ENCODE measurements around the gene SLC25A22. TPM values are rescaled to one million over a fixed set of nuclear protein-coding genes. Genes with fewer than 3 reads are reported as not detected.
A peak's percentile ranks its signal among the peaks of the same experiment; 100 is the strongest.

Gene SLC25A22
- total RNA-seq, result 10 to 100 TPM in 1 of 2 experiments, 1 to 10 TPM in 1; 9.1 to 11.1 TPM
- 15.6 TPM for polyA plus RNA-seq (2013, experiment 1 of 2)
- polyA plus RNA-seq (2013, experiment 2 of 2), result 19.1 TPM
- total RNA-seq, result 7.0 to 139 (median 24.5) reads per million in 172 experiments

DNA sequence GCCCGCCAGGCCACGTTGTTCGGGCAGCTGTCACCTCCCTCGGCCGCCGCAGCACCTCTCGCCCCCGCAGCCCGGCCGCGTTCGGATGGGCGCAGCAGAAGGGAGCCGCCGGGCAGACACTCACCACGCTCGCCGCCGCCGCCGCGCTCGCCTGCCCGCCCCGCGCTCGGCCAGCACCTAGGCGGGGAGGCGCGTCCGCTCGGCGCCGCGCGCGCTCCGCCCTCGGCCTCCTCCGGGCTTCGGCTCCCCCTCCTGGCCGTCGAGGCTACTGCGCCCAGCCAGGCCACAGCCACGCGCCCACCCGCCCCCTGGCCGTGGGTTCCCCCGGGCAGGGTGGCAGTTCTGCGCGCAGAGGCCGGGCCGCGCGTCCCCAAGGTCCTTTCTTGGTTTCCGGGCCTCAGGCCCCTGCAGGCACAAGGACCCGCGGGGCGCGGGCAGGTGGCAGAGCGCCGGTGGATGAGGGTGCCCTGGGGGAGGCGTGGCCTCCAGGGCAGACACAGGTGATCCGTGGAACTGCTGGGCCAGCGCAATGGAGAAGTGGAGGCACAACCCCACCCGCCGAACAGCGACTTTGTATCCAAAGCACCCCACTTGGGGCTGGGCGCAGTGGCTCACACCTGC is at the start of gene SLC25A22:
TSS of gene SLC25A22 (minus strand) at position 189 of the 621 bp plus-strand sequence. CDS start 3,275 bp downstream, outside the sequence.
- Histone ChIP-seq H3K27ac (ENCODE audit: low read depth in 1 of 2, low read length in 2 of 2) (peak within 1 kb of the TSS; percentile 69 to 91), H3K36me3 (ENCODE audit: insufficient read depth, low read length) (peaks cover 42% of the 10 kb centered on the region), H3K4me3 (ENCODE audit: low read length) (peak within 1 kb of the TSS; percentile 89), H3K27me3 (ENCODE audit: control insufficient read depth in 1 of 2, insufficient read depth in 2 of 2, low read length in 2 of 2) (no peaks in the 10 kb centered on the region), H3K4me1 (ENCODE audit: insufficient read depth, low read length) (peaks cover 60% of the 10 kb centered on the region), H3K9me3 (ENCODE audit: control insufficient read depth in 1 of 2, insufficient read depth in 1 of 2, low read length in 2 of 2) (no peaks in the 10 kb centered on the region)
- DNase-seq (peak; percentile 62 to 94 (median 81)), ATAC-seq (ENCODE audit: poor library complexity) (peak; percentile 61)
- POLR2A ChIA-PET, result interaction anchor here (1.1 to 3.2 kb wide), 4 partner anchors 11 to 22 kb away, joined by 4 to 24 read pairs (median 13); partner anchors contain the start of genes PNPLA2 and RPLP2
- intact Hi-C loops (cut with DNase I, micrococcal nuclease), result loop anchor here (5.0 kb wide), 4 partner anchors 51 to 291 kb away; partner anchors contain the start of genes DEAF1 (in 2 of the 2), TALDO1 (in 2 of the 2), TMEM80 (in 2 of the 2) and HRAS (in 1 of the 2)
- no peaks in the 10 kb centered on the region for H3K27me3 Mint-ChIP-seq
- H3K4me3 Mint-ChIP-seq, result peak within 1 kb of the TSS; percentile 92
- peak within 1 kb of the TSS; percentile 91 for H3K27ac Mint-ChIP-seq
- TF ChIP-seq, protein P1, sequence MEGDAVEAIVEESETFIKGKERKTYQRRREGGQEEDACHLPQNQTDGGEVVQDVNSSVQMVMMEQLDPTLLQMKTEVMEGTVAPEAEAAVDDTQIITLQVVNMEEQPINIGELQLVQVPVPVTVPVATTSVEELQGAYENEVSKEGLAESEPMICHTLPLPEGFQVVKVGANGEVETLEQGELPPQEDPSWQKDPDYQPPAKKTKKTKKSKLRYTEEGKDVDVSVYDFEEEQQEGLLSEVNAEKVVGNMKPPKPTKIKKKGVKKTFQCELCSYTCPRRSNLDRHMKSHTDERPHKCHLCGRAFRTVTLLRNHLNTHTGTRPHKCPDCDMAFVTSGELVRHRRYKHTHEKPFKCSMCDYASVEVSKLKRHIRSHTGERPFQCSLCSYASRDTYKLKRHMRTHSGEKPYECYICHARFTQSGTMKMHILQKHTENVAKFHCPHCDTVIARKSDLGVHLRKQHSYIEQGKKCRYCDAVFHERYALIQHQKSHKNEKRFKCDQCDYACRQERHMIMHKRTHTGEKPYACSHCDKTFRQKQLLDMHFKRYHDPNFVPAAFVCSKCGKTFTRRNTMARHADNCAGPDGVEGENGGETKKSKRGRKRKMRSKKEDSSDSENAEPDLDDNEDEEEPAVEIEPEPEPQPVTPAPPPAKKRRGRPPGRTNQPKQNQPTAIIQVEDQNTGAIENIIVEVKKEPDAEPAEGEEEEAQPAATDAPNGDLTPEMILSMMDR (IDR thresholded peaks at IDR 0.05), result peak; percentile 66
- CTCF ChIA-PET, result no interaction called here
- H3K9me3 Mint-ChIP-seq, result no peaks in the 10 kb centered on the region
- peaks cover 16% of the 10 kb centered on the region for H3K4me1 Mint-ChIP-seq (ENCODE audit: low read depth)
- peaks cover 6% of the 10 kb centered on the region for H3K36me3 Mint-ChIP-seq (ENCODE audit: low read depth)

DNA sequence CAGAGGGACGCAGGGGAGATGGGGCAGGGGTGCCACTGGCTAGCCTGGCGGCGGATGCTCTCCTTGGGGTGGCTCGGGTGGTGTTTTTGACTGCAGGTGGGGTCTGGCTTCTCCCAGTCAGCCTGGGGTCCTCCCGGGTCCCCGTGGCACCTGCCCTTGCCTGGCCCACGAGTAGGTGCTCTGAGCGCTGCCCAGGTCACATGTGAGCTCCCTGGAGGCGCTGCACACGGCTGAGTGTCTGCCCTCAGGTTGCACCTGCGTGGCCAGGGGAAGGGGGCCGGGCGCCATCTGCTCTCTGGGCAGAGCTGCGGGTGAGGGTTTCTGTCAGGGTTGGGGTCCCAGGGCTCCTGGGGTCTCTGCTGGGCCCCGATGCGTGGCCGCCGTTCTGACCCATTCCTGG is 49.8 kb upstream of the SLC25A22 start:
- Mint-ChIP-seq H3K4me1 (ENCODE audit: low read depth) (peaks cover 4% of the 10 kb centered on the region), H3K36me3 (ENCODE audit: low read depth) (no peaks in the 10 kb centered on the region), H3K4me3 (no peak overlapping the region), H3K27me3 (peaks cover 4% of the 10 kb centered on the region), H3K9me3 (no peaks in the 10 kb centered on the region), H3K27ac (no peak overlapping the region)
- intact Hi-C loops (cut with DNase I, micrococcal nuclease), result loop anchor here (1.0 to 10.0 kb wide), 7 partner anchors 77 to 727 kb away; partner anchors contain the start of genes AP2A2 (in 2 of the 2) and DUSP8 (in 1 of the 2)
- ChIA-PET CTCF (interaction anchor here (1.3 to 1.9 kb wide), 2 partner anchors 28 to 203 kb away, joined by 7 to 11 read pairs; partner anchors contain the start of gene PNPLA2), POLR2A (interaction anchor here (0.8 to 2.5 kb wide), 3 partner anchors 21 to 28 kb away, joined by 3 to 8 read pairs (median 4); partner anchors contain the start of gene PNPLA2)
- Histone ChIP-seq H3K27ac (ENCODE audit: low read depth in 1 of 2, low read length in 2 of 2) (no peak overlapping the region), H3K4me1 (ENCODE audit: insufficient read depth, low read length) (peaks cover 35% of the 10 kb centered on the region), H3K4me3 (ENCODE audit: low read length) (no peak overlapping the region), H3K36me3 (ENCODE audit: insufficient read depth, low read length) (no peaks in the 10 kb centered on the region), H3K9me3 (ENCODE audit: control insufficient read depth in 1 of 2, insufficient read depth in 1 of 2, low read length in 2 of 2) (peaks cover 0 to 7% of the 10 kb centered on the region in 2 experiments), H3K27me3 (ENCODE audit: control insufficient read depth in 1 of 2, insufficient read depth in 2 of 2, low read length in 2 of 2) (peaks cover 7 to 18% of the 10 kb centered on the region in 2 experiments)
- DNase-seq (peak in 1 of 14 experiments; percentile 38), ATAC-seq (ENCODE audit: poor library complexity) (no peak)
- TF ChIP-seq, protein P1 (IDR thresholded peaks at IDR 0.05), result no peak

DNA sequence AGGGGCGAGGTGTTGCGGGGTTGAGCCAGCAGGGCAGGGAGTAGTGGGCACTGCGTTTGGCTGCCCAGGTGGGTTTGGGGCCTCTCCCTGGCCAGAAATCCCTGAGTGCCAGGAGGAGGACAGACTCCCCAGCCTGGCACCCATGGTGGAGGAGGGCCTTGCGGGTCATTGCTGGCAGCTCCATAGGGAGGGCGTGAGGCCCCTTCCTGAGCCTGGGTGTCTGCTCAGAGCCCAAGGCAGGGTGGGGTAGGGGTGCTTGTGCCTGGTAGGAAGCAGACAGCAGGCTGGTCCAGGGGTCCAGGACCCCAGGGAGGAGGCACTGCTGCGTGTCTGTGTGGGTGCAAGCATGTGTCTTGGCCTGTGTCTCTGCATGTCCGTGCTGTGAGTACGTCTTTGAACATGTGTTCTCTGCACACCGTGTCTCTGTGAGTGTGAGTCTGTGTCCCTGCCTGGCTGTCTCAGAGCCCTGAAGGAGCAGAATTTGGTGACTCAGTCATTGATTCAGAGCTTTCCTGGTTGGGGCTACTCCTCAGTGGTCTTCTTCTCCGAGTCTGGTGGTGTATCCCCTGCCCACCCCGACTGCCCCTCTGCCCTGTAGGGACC is 48.5 kb upstream of the SLC25A22 start:
- POLR2A ChIA-PET, result interaction anchor here (2.5 to 7.6 kb wide), 2 partner anchors 16 to 27 kb away, joined by 8 to 71 read pairs; partner anchors contain the start of genes CD151, CRACR2B and PNPLA2
- no peaks in the 10 kb centered on the region for H3K36me3 ChIP-seq (ENCODE audit: insufficient read depth, low read length)
- peaks cover 7 to 18% of the 10 kb centered on the region in 2 experiments for H3K27me3 ChIP-seq (ENCODE audit: control insufficient read depth in 1 of 2, insufficient read depth in 2 of 2, low read length in 2 of 2)
- intact Hi-C loops (cut with DNase I, micrococcal nuclease), result loop anchor here (5.0 to 10.0 kb wide), 5 partner anchors 78 to 728 kb away; partner anchors contain the start of genes AP2A2 (in 1 of the 2) and DUSP8 (in 1 of the 2)
- Mint-ChIP-seq H3K4me3 (peak overlapping the region; percentile 66), H3K27me3 (peaks cover 4% of the 10 kb centered on the region), H3K4me1 (ENCODE audit: low read depth) (peaks cover 4% of the 10 kb centered on the region), H3K9me3 (no peaks in the 10 kb centered on the region), H3K27ac (no peak overlapping the region), H3K36me3 (ENCODE audit: low read depth) (no peaks in the 10 kb centered on the region)
- ATAC-seq (ENCODE audit: poor library complexity), result no peak
- DNase-seq, result no peak
- peaks cover 38% of the 10 kb centered on the region for H3K4me1 ChIP-seq (ENCODE audit: insufficient read depth, low read length)
- H3K27ac ChIP-seq (ENCODE audit: low read depth in 1 of 2, low read length in 2 of 2), result no peak overlapping the region
- H3K4me3 ChIP-seq (ENCODE audit: low read length), result no peak overlapping the region
- CTCF ChIA-PET, result no interaction called here
- peaks cover 0 to 7% of the 10 kb centered on the region in 2 experiments for H3K9me3 ChIP-seq (ENCODE audit: control insufficient read depth in 1 of 2, insufficient read depth in 1 of 2, low read length in 2 of 2)
- TF ChIP-seq, protein P1 (IDR thresholded peaks at IDR 0.05), result no peak
